ENCODE results near the gene KCNK13.
"Not testable (repeated sequence)": the region's sequence is repeated elsewhere in the genome, so short reads cannot be mapped to it uniquely, and the experiment has no call there.

Gene KCNK13

DNA sequence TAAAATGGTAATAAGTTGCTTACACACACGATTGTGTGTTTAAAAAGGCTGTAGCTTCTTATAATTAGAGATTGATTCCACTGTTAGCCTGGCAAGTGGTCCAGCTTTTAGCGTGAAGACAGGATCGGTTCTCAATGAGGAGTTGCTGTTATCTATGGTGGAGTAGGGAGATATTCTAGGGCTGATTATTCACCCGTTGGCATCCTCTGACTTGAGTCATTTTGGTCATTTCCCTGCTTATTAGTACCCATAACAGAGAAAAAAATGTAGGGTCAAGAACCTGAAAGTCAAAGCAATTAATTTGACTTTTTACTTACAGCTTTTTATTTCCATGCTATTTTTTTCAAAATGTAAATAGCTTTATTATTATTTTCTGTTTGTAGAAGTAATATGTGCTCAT is 76.0 kb downstream of the KCNK13 start:
- no peak for DNase-seq

DNA sequence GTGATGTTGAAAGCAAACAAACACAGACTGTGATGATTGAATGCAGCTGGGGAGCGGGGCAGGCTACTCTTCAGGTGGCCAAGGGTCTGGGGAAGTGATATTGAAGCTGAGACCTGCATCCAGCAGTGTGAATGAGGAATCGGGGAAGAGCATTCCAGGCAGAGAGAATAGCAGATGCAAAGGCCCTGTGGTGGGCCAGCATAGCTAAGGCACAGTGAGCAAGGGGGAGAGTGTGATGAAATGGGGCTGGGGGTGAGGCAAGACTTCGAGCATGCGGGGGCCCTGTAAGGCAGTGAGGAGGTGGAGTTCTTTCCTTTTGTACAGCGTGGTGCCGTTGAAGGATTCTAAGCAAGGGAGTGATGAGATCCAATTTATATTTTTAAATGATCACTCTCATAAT is 77.4 kb downstream of the KCNK13 start:
- DNase-seq = no peak

DNA sequence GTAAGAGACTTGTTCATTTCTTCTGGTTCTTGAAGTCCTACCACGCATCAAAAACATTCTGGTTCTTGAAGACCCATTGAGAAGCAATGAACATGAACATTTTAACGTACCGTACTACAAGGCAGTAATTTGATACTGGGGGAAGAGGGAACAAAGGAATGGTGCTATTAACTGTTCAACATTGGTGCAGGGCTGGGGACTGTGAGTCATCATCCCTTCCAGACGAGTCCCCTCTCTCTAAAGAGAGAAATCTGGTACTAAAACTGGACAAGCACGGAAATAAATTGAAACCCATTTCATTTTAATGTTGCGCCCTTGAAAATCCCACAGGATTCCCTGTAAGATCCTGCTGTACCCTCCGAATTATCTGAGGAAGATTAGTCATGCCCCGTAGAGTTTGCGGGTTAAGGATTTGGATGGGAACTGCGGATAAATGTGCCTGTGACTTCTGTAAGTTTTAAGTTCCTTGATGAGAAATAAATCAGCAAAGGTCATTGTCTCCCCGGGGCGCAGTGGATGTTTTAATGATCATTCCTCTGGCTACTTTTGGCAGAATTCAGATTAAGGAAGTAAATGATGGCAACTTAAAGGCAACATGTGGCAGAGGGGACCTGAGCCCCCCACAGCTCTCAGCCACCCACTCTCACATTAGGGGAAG is 78.6 kb downstream of the KCNK13 start:
- DNase-seq = no peak

DNA sequence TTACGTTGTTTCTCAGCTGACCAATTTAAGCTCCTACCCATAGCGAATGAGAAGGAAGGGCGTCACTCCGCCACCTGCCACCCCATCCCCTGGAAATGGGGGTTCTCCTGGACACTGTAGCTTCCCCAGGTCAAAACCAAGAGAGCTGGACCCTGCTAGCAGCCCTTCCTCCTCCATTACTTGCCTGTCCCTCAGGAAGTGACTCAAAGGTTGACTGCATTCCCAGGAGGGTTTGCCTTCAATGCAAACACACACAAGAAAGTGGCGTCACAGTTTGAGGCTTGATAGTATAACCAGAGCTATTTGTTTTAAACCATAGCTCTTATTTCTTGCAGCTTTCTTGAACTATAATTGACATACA is 79.1 kb downstream of the KCNK13 start:
- DNase-seq = no peak

DNA sequence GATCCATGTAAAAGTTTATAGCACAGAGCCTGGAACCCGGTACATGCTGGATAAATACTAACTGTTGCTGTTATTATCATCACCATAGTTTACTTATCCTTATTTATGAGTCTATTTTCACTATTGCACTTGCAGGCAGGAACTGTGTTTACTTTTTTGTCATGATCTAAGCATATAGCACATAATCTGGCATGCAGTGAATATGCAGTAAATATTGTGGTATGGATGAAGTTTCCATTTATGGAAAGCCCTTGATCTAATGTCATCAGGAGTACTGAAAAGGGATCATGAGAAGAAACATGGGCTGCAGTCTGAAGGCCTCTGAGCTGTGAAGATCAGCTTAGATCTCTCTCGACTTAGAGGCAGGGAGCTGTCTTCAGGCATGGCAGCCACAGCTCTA is 91.6 kb downstream of the KCNK13 start:
- DNase-seq = no peak

DNA sequence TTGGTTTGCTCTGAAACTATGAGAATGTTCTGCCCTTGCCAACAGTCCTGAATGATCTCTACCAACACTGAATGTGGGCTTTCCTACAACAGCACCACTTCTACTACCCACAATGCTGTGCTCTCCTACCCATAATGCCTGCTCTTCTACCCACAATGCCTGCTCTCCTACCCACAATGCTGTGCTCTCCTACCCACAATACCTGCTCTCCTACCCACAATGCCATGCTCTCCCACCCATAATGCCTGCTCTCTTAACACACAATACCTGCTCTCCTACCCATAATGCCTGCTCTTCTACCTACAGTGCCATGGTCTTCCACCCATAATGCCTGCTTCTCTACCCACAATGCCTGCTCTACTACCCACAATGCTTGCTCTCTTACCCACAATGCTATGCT is 92.3 kb downstream of the KCNK13 start:
- DNase-seq = no peak

DNA sequence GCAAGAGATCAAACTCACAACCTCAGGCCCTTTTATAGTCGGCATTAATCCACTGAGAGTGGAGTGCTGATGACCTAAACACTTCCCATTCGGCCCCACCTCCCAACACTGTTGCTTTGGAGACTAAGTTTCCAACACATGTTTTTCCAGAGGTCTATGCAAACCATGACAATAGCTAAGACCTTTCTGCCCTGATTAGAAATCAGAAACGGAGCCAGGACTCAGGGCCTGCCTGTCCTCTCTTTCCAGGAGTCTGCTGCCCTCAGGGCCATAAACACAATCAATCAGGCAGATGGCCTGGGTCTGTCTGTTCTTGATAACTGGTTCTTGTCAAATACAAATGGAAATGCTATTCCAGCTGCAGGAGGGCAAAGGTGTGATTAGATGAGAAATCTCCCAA is 97.4 kb downstream of the KCNK13 start:
- no peak for DNase-seq

DNA sequence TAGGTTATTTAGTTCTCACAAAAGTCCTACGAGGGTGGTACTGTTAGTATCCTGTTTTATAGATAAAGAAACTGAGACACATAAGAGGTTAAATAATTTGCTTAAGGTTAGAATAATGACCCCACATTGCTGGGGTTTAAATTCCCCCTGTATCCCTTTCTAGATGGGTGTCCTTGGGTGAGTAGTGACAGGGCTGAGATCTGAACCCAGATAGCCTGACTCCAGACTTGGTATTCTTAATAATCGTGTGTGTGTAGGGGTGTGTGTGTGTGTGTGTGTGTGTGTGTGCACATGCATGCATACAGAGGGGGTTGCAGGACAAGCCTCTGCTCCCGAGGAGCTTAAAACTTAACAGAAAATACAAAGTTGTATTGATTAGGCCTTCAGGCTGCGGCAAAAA is 97.9 kb downstream of the KCNK13 start:
- no peak for DNase-seq

DNA sequence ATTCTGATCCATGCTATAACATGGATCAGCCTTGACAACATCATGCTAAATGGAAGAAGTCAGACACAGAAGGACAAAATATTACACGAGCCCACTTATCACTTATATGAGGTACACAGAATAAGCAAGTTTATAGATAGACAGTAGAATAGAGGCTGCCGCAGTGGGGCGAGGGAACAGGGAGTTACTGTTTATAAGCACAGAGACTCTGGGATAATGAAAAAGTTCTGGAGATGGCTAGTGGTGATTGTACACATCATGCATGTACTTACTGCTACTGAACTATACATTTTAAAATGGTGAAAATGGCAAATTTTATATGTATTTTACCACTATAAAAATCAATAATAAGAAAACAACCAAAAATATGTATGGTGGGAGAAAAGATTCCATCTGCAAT is 99.3 kb downstream of the KCNK13 start:
- DNase-seq = no peak

DNA sequence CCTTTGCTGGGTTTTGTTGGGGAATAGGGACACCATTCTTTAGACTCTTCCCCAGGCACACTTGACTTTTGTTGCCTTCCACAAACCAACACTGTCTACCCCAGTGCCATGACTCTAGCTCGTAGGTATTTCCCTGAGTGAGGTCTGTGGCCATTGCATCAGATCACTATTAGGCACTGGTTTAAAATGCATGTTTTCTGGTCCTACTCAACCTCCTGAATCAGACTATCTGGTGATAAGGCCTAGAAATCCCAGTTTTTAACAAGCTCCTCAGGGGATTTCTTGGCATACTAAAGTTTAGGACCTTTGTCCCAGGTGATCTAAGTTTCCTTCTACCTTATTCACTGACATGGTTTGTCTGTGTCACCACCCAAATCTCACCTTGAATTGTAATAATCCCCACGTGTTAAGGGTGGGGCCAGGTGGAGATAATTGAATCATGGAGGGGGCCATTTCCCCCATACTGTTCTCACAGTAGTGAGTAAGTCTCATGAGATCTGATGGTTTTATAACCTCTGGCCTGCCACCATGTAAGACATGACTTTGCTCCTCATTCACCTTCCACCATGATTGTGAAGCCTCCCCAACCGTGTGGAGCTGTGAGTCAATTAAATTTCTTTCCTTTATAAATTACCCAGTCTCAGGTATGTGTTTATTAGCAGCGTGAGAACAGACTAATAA is 106.8 kb downstream of the KCNK13 start:
- DNase-seq = no peak

DNA sequence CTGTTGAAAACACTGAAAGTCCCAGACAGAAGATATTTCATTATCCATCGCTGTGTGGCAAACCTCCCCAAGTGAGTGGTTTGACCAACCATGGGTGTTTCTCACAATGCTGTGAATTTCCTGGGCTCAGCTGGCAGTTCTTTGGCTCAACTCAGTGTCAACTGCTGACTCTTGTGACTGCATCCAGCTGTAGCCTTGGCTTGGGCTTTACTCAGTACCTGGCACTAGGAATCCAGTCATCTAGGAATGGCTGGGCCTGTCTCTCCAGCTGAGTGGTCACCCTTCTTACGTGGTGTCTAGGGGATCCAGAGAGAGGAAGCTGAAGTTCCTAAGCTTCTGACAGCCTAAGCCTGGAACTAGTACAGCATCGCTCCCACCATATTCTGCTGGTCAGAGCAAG is 113.8 kb downstream of the KCNK13 start:
- no peak for DNase-seq

DNA sequence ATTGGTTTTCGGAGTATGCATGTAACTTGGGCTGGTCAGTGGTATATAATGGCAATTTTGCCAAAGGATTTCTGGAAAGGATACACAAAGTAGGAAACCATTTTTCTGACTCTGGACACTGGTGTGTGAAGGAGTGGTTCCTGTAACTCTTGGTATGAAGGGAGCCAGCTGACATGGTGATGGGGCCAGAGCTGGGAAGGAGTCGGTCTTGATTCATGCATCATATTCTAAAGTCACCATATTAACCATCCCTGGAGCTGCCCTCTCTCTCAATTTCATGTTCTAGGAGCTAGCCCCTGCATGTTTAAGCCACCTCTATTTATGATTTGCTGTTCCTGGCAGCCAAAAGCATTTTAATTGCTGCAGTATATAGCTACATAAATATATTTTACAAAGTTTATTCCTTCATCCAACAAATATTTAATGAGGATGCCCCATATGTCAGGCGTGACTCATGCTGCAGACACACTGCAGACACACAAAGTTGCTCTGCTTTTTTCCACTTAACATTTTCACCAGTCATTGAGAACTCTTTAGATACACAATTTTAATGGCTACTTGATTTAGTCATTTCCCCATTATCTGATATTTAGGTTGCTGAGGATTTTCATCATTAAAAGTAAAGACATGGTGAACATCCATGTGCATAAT is 115.9 kb downstream of the KCNK13 start:
- no peak for DNase-seq

DNA sequence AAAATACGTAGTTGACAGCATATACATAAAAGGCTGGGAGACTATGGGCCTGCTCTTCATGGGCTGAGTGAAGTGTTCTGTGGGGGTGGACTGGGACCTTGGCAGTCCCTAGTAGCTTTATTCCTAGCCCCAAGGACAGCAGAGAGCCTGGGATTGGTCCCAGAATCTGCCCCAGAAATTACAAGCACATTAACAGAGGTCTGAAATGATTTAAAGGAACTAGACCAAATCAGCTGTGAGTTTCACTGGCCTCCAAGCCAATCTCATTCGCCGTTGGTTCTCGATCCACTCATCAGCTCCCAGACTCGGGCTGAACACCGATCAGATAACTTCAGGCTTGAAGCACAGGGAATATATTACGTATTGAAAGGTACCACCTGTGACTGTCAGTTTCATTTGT is 117.6 kb downstream of the KCNK13 start:
- DNase-seq = no peak

DNA sequence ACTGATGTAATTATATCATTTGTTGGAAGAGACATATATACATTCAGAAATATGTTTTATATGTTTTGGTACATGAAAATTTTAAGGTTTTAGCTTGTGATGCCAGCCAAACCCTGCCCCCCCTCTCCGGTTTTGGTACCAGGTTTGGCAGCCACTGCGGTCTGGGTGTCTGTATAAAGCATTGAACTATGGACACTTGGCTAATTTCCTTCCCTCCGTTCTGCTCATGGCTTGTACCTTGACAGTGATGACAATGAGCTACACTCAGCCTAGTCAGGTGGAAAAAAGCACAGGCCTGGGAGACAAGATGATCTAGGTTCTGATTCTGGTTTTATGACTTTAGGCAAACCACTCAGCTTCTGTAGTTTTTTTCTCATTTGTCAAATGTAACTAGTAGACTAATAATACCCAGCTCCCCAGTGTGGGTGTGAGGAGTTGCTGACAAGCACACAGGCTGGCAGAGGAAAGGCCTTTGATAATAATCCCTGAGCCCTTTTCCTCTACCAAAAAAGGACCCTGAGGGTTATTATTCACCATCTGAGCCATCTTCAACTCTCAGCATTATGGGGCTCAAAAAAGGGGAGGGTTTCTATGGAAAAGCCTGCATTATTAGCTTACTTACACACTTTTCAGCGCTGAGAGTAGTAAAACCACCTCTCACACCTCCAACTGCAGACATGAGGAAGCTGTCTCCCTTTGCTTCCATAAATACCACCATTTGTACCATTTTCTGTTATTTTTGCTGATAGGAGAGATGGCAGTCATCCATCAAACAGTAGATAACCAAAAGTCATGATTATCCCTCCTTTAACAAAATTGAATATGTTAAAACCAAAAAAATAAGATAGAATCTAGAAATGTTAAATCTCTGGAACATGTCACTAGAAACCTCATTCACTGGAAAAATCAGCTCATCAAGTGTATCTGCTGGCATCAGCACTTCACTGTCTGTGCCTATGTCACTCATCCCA is 118.3 kb downstream of the KCNK13 start:
- no peak for DNase-seq

DNA sequence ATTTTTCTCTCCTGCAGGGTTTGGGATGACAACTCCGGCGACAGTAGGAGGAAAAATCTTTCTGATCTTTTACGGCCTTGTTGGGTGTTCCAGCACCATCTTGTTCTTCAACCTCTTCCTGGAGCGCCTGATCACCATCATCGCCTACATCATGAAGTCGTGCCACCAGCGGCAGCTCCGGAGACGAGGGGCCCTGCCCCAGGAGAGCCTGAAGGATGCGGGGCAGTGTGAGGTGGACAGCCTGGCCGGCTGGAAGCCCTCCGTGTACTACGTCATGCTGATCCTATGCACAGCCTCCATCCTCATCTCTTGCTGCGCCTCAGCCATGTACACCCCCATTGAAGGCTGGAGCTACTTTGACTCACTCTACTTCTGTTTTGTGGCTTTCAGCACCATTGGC is 122.3 kb downstream of the KCNK13 start:
- DNase-seq = no peak

DNA sequence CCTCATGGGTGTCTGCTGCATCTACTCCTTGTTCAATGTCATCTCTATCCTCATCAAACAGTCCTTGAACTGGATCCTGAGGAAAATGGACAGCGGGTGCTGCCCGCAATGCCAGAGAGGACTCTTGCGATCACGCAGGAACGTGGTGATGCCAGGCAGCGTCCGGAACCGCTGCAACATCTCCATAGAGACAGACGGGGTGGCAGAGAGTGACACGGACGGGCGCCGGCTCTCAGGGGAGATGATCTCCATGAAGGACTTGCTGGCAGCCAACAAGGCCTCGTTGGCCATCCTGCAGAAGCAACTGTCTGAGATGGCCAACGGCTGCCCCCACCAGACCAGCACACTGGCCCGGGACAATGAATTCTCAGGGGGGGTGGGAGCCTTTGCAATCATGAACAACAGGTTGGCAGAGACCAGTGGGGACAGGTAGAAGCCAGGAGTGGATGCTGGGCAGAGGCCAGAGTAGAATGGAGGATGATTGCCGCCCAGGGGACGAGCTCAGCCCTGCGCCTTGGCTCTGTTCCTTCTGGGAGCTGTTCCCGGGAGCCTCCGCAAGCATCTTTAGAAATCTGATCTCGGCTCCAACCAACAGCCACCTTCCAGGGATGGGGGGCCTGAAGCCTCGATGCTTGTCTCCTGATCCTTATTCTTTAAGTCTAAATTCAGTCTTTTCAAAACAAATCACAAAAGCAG is 122.9 kb downstream of the KCNK13 start:
- DNase-seq = no peak

DNA sequence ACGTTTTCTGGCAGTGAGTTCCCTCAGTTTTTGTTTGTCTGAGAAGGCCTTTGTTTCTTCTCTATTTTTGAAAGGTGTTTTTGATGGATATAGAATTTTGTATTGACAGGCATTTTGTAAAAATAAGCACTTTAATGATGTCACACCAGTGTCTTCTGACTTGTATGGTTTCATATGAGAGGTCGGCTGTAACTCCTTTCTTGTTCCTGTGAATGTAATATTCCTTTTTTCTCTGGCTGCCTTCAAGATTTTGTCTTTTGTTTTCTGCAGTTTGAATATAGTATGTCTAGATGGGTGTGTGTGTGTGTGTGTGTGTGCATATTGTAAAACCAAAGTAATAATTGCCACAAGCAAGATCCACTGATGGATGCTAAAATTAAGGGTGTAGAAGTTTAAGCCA is 126.8 kb downstream of the KCNK13 start:
- DNase-seq = no peak

DNA sequence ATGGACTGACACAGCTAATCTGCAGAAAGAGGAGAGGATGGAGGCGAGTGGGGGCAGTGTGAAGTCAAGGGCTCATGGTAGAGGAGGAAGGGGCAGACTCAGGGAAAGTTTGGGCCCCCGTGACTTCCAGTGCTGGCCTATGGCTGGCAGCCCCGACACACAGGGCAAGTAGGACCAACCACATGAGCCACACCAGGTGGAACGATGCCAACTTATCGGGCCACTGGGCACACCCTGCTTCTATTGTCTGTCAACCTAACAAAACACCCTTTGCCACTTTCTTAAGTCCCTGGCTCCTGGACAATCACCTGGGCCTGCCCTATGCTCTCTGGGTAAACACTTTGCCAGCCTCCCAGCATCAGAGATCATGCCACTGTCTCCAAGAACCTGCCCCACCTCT is 129.4 kb downstream of the KCNK13 start:
- DNase-seq = no peak

DNA sequence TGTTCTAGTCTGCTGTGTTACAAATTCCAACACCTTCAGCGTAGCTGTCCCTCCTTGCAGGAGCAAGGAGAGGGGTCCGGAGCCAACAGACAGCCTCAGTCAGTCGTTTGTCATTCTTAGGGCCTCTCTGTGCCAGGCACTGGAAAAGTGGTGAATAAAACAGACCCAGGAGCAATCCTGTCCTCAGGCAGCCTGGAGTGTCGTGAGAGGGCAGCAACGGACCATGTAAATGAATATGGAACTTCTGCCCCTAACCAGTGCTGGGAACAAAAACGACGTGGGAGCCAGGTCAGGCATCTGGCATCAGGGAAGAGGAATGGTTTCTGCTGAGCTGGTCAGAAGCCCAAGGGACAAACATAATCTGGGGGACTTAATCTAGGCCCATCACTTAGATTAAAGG is 129.8 kb downstream of the KCNK13 start:
- DNase-seq = no peak

DNA sequence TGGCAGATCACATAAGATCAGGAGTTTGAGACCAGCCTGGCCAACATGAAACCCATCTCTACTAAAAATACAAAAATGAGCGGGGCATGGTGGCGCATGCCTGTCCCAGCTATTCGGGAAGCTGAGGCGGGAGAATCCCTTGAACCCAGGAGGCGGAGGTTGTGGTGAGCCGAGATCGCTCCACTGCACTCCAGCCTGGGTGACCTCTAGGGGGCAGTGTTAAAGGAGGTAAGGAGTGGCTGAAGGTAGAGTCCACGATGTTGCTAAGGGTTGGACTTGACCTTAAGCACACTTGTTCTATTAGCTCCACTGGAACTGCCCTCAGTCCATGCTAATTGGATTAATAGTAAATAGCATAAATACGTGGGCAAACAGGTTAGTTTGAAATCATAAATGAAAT is 132.1 kb downstream of the KCNK13 start:
- peak; percentile 7 for DNase-seq

DNA sequence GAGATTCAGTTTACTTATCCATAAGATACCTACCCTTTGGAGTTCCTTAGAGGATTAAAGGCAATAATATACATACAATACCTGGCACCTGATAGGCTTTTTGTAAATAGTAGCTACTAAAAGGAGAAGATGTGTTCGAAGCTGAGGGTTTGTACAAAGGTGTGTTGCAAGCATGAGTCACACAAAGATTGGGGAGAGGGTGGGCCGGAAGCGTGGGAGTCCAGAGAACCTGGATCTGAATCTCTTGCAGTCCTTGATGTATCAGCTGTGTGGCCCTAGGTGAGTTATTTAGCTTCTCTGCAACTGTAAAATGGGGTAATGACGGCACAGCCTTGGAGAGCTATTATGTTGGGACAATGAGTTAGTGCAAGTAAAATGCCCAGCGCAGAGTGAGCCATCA is 132.9 kb downstream of the KCNK13 start:
- no peak for DNase-seq

DNA sequence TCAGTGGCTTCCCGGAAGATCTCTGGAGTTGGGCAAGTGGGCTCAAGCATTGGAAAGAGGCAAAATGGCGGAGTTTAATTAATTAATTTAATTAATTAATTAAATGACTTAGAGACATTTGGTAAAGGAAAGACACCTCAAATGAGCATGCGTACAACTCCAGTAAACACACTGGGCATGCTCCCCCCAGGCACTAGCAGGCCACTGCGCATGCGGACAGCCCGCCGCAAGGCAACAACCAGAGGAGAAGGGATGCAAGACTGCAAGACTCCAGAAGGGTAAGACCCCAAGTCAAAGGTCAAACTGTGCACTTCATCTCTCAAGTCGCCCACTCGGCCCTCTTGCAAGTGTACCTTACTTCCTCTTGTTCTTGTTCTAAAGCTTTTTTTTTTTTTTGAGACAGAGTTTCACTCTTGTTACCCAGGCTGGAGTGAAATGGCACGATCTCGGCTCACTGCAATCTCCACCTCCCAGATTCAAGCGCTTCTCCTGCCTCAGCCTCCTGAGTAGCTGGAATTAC is 136.8 kb downstream of the KCNK13 start:
- no peak for DNase-seq

DNA sequence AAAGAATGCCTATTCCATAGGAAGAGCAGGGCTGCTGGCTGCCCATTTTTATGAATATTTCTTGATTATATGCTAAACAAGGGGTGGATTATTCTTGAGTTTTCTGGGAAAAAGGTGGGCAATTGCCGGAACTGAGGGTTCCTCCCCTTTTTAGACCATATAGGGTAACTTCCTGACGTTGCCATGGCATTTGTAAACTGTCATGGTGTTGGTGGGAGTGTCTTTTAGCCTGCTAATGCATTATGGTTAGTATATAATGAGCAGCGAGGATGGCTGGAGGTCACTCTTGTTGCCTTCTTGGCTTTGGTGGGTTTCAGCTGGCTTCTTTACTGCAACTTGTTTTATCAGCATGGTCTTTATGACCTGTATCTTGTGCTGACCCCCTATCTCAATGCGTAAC is 138.8 kb downstream of the KCNK13 start:
- not testable (repeated sequence) for DNase-seq
